Posterior vena cava (tissue), 2 donors: ENCODE measurements around the gene ST6GALNAC6. TPM values are rescaled to one million over a fixed set of nuclear protein-coding genes. Genes with fewer than 3 reads are reported as not detected.
A peak's percentile ranks its signal among the peaks of the same experiment; 100 is the strongest.

Experiments used
- DNase-seq: peaks from one replicate; pipeline ENCODE4 v3.0.0-alpha.2; 2020; ENCODE audit warnings: low spot score
- intact Hi-C, 2 donors: fragments of 100-400 bp; cut with DNase I; formaldehyde crosslinking; loops; one replicate each; pipeline versions ENCODE4 v1.14.1 to v1.14.2; 2022 to 2023
- total RNA-seq, 2 donors: library from RNA; stranded (reverse); fragmentation: NEBNext Ultra II Directional; extraction: Animal tissue kit (Norgen Biotek cat#: 25700); gene quantifications; one replicate each; pipeline ENCODE4 v1.2.1, GENCODE V29; 2021
- donor health status: DM: yes; HTN: yes; CAD: no.
- donor health status: DM: yes; HTN: yes; CAD: no.

ST6GALNAC6 gene
- total RNA-seq, 2 donors from 2014 or later: 74.8 to 102 TPM

- DNase-seq: no peak
- intact Hi-C loops: no loop called here
These were observed 37.6 kb upstream of the ST6GALNAC6 start for GRCh38 chr9:127937056-127937387.

- no peak for DNase-seq
- intact Hi-C loops: no loop called here
These were observed 37.0 kb upstream of the ST6GALNAC6 start for GRCh38 chr9:127936347-127936852.

GRCh38 chr9:127935765-127936221 is 36.4 kb upstream of the ST6GALNAC6 start:
- DNase-seq: no peak
- intact Hi-C loops: no loop called here

GRCh38 chr9:127934986-127935385 is 35.6 kb upstream of the ST6GALNAC6 start:
- DNase-seq: no peak
- intact Hi-C loops: no loop called here

GRCh38 chr9:127934248-127934647 is 34.8 kb upstream of the ST6GALNAC6 start:
- intact Hi-C loops: no loop called here
- no peak for DNase-seq

- intact Hi-C loops: no loop called here
- no peak for DNase-seq
These were observed 31.9 kb upstream of the ST6GALNAC6 start for GRCh38 chr9:127931092-127931881.

- intact Hi-C loops: no loop called here
- peak; percentile 92 for DNase-seq
These were observed 31.1 kb upstream of the ST6GALNAC6 start, which contains the start of gene PIP5KL1 for GRCh38 chr9:127930231-127931091. Gene PIP5KL1, minus strand, starts transcription at chr9:127930777. Its CDS starts 25 bp downstream, at chr9:127930752.

- no peak for DNase-seq
- intact Hi-C loops: loop anchor here (5.0 to 10.0 kb wide), 3 partner anchors 195 to 1158 kb away; partner anchors contain the start of gene TOR2A (in 1 of the 2)
These were observed 30.2 kb upstream of the ST6GALNAC6 start for GRCh38 chr9:127929625-127929979.

GRCh38 chr9:127928676-127929624 is 29.5 kb upstream of the ST6GALNAC6 start:
- intact Hi-C loops: loop anchor here (5.0 to 10.0 kb wide), 3 partner anchors 194 to 1158 kb away; partner anchors contain the start of gene TOR2A (in 1 of the 2)
- no peak for DNase-seq

GRCh38 chr9:127927988-127928675 is 28.7 kb upstream of the ST6GALNAC6 start:
- DNase-seq: no peak

GRCh38 chr9:127927201-127927987 is 28.0 kb upstream of the ST6GALNAC6 start:
- intact Hi-C loops: loop anchor here (5.0 to 10.0 kb wide), 3 partner anchors 193 to 1160 kb away; partner anchors contain the start of gene TOR2A (in 1 of the 2)

More at GRCh38 chr9:127927988-127928675, 28.7 kb upstream of the ST6GALNAC6 start:
- intact Hi-C loops: loop anchor here (5.0 to 10.0 kb wide), 3 partner anchors 193 to 1159 kb away; partner anchors contain the start of gene TOR2A (in 1 of the 2)

GRCh38 chr9:127926906-127927200 is 27.4 kb upstream of the ST6GALNAC6 start:
- DNase-seq: no peak
- intact Hi-C loops: loop anchor here (5.0 to 10.0 kb wide), 3 partner anchors 192 to 1160 kb away; partner anchors contain the start of gene TOR2A (in 1 of the 2)

More at GRCh38 chr9:127927201-127927987, 28.0 kb upstream of the ST6GALNAC6 start:
- DNase-seq: no peak

GRCh38 chr9:127925959-127926905 is 26.8 kb upstream of the ST6GALNAC6 start:
- intact Hi-C loops: loop anchor here (5.0 to 10.0 kb wide), 3 partner anchors 191 to 1161 kb away; partner anchors contain the start of gene TOR2A (in 1 of the 2)
- DNase-seq: no peak

GRCh38 chr9:127924736-127925444 is 25.5 kb upstream of the ST6GALNAC6 start:
- no peak for DNase-seq
- intact Hi-C loops: loop anchor here (5.0 to 10.0 kb wide), 4 partner anchors 190 to 1162 kb away; partner anchors contain the start of gene TOR2A (in 1 of the 2)

GRCh38 chr9:127923771-127924170 is 24.4 kb upstream of the ST6GALNAC6 start:
- intact Hi-C loops: loop anchor here (2.0 to 10.0 kb wide), 3 partner anchors 181 to 331 kb away; partner anchors contain the start of gene TOR2A (in 1 of the 2)

More at GRCh38 chr9:127923771-127924170, 24.4 kb upstream of the ST6GALNAC6 start:
- DNase-seq: no peak
